Adrenal gland (tissue), 5 donors: ENCODE results near the gene RSAD1.

Experiments used
- CTCF ChIP-seq, 6 experiments: fragments of 450-650 bp in 4 of 6; fragments of 200-600 bp in 2 of 6; sonication (generic) in 1 of 6; IDR thresholded peaks; 1 replicate in 5 of 6; 2 replicates in 1 of 6; pipeline versions ENCODE4 v1.5.1 to v1.8.0; 2016 to 2021; ENCODE audit warnings: antibody characterized with exemption in 6 of 6, mild to moderate bottlenecking in 2 of 6, moderate library complexity in 1 of 6
- POLR2A ChIP-seq, 2 donors: fragments of 450-650 bp; IDR thresholded peaks; one replicate each; pipeline ENCODE4 v1.6.1; 2017; ENCODE audit warnings: antibody characterized with exemption in 2 of 2, mild to moderate bottlenecking in 2 of 2, moderate library complexity in 1 of 2
- donor health status: DM: no; HTN: no; CAD: no.

GRCh38 chr17:50484386-50485155 is 5.9 kb downstream of the RSAD1 start:
- TF ChIP-seq CTCF (IDR thresholded peaks at IDR 0.05) = no peak
- no peak for TF ChIP-seq POLR2A (IDR thresholded peaks at IDR 0.05)
